GM18517 (cell line): ENCODE measurements around the gene CPSF2.
A peak's percentile ranks its signal among the peaks of the same experiment; 100 is the strongest.

Experiments
- ATAC-seq: cut with Tn5 transposase; IDR thresholded peaks from one replicate; pipeline ENCODE4 v1.9.1; 2021; ENCODE audit warnings: mild to moderate bottlenecking, moderate library complexity; ENCODE audit not compliant: unreplicated experiment

The CPSF2 gene

DNA sequence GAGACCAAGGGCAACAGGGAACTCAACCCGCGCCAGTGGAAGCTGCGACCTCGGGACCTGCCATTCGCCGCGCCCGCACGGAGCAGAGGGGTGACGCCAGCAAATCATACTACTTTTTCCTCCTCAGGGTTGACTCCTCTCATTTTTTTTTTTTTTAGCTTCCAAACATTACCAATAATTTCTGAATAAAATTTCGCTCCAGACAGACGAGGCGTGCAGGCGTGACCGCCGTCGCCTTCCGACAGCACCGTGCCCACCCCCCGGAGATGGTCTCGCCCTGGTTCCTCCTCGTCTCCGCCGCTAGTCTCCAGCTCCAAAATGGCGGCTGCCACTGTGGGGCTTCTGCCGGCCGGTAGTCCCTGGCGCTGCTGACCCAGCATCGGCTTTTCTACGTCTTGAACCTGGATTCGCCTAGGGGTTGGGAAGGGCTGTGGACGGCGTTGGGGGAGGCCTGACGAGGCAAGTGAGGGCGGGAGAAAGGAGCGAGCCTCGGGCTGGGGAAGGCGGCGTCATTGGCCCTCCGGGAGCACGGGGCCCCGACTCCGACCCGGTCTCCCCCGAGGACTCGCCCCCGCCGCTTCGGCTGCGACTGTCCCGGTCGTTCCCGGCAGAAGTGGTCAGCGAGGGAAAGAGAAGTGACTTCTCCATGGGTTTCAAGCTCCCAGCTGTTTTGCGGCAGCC, at the start of gene CPSF2, which contains the start of gene NDUFB1:
CPSF2 (plus strand) TSS at position 300 of the 681 bp plus-strand sequence. CDS start 9,016 bp downstream, outside the sequence.
NDUFB1 (minus strand) TSS at position 37 of the 681 bp plus-strand sequence. CDS start 4,069 bp downstream, outside the sequence.
- peak; percentile 84 for ATAC-seq

DNA sequence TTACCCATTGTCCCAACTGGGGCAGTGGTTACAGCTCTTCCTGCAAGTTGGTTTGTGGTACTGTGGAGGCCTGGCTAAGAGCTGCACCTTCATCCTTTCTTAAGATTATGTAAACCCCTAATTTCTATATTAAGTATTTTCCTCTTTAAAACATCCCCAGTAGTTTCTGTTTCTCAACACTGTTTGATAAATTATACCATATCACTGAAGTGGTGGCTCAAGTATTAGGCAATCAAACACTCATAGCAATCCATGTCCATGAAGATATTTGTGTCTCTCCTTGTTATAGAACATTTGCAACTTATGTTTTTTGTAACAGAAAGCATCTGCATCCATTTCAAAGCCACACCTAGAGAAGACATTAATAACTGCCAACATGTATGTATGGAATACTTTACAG, 47.2 kb upstream of the CPSF2 start:
- no peak for ATAC-seq

DNA sequence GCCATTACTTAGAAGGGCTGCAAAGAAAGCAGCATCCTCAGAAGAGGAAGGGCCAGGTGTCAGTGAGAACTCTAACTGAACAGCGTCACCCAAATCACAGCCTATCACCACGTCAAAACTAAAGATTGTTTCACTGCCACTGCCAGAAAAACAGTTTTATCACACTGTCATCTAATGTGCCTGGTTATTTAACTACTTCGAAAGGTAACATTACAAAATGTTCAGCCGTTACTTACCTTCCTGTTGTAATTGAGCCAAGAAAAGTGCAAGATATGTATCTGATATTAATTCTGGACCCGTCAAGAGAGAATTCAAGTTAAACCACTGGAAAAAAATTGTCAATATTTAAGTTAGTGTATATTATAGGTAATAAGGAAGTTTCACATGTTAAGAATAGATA, 33.3 kb upstream of the CPSF2 start:
- ATAC-seq: no peak

DNA sequence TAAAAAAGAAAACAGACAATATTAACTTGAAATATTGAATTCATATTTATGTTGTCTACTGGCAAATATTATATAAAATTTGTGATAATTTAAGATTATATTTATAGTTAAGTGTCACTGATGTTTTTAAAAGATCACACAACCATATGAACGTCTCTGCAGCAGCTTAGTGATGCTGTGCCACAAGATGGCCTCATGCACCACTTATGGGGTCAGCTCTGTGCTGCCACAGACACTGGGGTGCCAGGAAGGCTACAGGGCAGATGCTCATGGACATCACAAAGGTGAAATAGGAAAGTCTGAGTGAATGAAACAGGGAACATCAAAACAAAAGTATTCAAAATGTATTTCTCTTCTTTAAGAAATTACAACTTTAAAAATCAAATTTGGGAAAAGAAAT, 28.4 kb upstream of the CPSF2 start:
- no peak for ATAC-seq

DNA sequence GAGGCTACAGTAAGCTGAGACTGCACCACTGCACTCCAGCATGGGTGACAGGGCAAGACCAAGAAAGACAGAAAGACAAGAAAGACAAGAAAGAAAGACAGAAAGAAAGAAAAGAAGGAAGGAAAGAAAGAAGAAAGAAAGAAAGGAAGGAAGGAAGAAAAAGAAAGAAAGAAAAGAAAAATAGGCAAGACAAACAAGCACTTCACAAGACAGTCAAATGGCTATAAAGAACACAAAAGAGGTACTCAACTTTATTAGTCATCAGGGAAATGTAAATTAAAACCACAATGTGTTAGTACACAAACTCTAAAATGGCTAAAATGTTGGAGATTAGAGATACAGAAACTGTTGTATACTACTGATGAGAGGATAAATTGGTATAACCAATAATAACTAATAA, 22.0 kb upstream of the CPSF2 start:
- no peak for ATAC-seq

DNA sequence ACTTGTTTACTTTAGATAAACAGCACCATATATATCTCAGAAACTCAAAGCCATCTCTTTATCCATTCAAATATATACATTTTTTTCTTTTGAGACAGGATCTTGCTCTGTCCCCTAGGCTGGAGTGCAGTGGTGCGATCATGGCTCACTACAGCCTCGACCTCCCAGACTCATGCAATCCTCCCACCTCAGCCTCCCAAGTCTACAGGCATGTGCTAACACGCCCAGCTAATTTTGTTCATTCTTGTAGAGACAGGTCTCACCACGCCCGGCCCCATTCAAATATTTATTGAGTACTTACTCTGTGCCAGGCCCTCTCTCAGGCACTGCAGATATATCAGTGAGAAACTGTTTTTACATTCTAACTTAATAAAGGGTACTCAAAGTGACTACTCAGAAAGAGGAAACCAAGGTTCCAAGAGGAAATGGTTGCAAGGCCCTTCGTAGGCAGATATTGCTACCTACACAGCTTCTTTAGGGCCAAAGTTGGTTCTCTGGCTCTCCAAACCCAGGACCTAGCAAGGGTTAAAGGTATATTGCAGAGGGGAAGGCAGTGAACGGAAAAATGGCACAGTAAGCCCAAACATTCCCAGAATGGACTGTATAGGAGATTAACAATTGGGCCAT, 18.3 kb upstream of the CPSF2 start:
- ATAC-seq: no peak

DNA sequence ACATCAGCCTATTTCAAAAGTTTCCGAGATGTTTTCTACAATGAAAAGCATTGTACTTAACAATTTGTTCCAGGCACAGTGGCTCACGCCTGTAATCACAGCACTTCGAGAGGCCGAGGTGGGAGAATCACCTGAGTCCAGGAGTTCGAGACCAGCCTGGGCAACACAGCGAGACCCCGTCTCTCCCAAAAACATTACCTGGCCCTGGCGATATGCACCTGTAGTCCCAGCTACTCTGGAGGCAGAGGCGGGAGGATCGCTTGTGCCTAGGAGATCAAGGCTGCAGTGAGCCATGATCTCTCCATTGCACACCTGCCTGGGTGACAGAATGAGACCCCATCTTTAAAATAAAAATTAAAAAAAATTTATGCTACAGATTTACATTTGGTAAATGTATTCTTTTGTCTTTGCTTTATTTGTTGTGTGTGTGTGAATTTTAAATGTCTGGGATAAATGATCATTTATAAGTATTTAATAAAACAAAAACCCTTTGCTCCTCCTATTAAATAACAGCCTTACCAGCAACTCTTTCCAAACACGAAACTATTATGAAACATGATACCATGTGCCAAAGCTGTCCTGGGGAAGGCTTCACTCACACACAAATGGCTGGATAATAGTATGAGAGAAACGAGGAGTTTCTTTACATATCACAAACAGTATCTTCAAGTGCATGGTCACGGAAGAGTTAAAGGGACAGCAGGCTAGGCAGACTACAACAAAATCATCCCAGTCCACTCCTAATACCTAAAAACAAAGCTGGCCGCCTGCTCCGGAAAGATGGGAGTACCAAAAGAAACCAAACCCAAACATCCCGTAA, 16.5 kb upstream of the CPSF2 start:
- no peak for ATAC-seq

DNA sequence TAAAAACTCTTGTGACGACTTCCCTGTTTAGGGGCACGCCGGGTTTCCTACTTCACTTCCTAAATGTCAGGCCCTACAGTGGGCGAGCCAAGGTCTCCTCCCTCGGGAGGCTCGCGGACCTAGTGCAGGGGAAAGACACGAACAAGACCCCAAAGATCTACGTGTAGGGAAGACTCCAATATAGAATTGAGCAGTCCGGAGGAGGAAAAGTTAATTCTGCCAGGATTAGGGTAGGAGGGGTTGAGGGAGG, 16.0 kb upstream of the CPSF2 start:
- ATAC-seq: peak; percentile 8

DNA sequence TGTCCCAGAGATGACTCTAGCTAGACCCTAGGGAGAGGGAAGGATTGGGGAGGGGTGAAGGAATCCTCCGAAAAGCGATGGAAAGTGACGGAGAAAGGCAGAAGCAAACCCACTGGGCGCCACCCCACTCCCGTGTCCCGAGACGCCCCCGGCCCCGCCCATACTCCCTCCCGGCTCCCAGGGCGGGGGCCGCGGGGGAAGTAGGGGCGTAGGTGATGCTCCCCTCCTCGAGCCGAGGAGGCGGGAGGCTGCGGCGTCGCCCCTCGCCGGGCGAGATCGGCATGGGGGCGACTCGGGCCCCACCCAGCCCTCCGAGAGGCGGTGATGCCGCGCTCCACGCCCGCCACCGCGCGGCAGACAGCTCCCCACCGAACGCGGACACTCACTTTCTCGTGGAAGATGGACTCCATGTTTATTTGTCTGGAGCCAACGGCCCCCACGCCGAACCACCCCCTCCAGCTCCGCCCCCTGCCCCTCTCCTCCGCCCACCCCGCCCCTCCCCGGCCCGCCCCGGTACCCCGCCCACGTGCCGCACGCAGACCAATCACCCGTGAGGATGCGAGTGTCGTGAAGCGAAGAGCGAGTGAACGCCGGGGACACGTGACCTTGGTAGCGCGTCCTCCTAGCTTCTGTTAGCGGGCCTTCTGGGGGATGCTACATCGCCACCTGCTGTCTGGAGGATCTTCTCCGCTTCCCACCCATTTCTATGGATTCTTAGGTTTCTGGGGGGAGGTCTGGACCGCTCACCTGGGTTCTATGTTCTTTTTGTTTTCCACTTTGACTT, 15.4 kb upstream of the CPSF2 start, which contains the start of gene ATXN3:
ATXN3 (minus strand) TSS at position 440 of the 784 bp plus-strand sequence; CDS start at position 410, 30 bp downstream.
- peak; percentile 74 for ATAC-seq

DNA sequence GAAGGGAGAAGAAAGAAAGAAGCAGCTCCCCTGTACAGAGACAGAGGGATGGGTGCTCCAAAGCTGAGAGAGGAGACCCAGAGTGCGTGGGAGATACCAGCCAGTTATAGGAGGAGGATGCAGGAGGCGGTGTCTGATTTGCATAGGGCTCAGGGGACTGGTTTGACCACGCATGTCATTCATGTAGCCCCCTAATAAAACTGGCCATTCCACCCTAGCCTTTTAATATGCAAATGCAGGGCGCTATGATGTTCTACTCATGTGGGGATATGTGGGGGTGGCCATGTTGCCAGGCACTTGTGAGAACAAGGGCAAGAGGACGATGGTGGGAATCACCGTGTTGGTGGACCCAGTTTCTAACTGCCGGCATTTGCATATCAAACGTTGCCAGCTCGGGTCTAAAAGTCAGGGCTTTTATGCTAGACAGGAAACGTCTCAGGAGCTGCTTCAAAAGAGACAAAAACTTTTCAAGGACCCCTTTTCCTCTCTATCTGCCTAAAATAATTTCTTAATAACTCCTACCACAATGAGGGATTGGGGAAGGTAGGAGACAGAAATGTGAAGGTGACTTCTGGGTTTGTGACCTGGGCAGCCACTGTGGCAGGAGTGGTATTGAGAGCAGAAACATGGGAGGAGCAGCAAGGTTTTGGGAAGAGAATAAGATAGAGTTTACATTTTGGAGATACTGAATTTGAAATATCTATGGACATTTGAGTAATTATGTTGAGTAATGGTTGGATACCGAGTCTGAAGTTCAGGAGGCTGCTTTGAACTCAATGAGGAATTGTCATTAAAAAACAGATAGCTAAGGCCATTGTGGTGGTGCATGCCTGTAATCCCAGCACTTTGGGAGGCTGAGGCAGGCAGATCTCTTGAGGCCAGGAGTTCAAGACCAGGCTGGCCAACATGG, 13.2 kb upstream of the CPSF2 start:
- no peak for ATAC-seq

DNA sequence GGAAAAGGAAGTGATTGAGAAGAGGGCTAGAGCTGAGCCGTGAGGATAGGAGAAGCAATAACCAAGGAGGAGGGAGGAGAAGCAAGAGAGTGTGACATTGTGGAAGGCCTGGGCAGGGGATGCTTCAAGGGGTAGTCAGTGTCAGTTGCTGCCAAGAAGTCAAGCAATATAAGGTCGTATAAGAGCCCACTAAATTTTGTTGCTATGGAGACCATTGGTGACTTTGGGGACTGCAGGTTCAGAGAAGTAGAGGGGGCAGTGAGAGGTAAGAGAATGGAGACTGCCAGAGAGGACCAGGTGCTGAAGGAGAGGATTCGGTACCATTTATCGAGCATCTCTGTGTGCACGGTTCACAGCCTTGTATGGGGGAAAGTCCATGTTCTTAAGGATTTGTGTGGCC, 12.3 kb upstream of the CPSF2 start:
- ATAC-seq: no peak

DNA sequence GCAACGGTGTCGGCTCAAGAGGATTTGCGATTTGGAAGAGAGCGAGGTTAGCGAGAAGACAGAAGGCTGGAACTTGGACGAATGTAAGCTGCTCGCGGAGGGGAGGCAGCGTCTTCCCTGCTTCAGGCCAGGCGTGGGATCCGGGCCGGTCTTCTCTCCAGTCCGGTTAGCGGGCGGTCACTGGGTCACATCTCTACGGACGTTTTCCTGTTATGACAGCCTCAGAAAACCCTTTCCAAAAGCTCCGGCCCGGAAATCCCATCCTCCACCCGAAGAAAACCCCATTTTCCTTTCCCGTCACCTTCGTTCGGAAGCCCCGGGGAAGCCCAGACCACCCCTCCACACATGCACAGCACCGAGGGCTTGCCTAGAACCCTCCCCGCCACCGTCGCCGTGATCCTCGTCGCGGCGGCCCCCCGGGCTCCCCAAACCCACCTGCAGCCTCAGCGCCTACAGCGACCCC, 531 bp upstream of the CPSF2 start:
- ATAC-seq: peak; percentile 19

DNA sequence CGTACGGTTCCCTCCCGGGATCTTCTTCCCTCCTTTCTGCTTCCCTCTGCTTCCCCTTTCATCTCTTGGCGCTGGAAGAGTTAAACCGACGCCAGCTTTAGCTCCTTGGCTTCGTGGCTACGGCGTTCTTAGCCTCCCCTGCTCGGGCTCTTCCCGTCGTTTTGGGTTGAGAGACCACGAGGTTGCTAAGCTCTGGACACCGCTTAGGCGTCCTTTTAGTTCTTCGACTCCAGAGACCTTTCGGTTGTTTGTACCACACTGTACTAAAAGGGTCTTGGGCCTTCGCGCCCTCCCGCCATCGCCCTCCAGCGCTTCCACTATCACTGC, 545 bp downstream of the CPSF2 start:
- no peak for ATAC-seq

DNA sequence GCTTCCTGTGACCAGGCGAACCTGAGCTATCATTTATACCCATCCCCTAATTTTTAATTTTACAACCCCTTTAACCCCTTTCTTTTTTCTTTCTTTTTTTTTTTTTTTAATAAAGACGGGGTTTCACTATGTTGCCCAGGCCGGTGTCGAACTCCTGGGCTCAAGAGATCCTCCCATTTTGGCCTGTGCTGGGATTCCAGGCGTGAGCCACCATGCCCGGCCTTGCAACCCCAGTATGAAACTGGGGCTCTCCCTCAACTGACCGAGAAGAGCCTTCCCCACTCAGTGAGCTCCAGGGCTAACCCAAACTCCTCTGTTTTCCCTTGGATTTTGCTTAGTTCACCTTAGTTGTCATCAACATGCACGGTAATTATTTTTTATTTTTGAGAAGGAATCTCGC, 992 bp downstream of the CPSF2 start:
- no peak for ATAC-seq

DNA sequence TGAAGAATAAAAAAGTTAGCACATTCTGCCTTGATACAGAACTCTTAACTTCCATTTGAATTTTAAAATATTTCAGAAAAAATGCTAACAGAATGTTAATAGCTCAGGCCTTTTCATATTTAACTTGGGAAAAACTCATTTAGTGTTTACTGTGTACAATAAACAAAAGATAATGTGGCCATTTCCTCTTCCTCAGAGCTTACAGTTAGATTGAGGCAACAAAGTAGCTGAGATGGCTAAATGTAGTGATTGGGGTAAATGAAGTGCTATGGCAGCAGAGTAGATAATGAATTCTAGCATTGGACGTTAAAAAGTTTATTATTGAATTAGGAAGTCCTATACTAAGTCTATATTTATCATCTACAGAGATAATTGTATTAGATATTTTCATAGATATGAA, 12.7 kb downstream of the CPSF2 start:
- ATAC-seq: no peak

DNA sequence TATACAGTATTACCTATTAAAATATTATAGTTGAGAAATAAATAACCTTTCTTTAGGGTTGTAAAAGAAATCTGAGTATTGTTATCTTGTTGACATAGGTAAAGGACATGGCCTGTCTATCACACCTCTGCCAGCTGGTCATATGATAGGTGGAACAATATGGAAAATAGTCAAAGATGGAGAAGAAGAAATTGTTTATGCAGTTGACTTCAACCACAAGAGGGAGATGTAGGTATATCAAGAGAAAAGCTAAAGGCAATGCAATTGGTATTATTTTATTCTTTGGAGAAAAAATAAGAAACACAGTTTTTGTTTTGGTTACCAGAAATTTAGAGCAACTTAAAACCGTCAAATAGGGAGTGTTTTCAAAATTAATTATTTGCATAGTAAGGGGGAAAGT, 13.5 kb downstream of the CPSF2 start:
- ATAC-seq: no peak

DNA sequence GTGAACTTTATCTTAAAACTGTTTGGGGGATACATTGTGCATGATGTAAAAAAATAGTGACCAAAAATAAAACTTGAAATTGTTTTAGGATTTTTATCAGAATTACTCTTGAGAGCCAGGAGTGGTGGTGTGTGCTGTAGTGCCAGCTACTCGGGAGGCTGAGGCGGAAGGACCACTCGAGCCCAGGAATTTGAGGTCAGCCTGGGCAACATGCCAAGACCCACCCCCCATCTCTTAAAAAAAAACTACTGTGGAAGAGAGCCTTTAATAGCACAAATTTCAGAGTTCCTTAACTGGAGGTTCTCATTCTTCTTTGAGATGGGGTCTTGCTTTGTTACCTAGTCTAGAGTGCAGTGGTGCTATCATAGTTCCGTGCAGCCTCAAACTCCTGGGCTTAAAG, 21.5 kb downstream of the CPSF2 start:
- no peak for ATAC-seq

DNA sequence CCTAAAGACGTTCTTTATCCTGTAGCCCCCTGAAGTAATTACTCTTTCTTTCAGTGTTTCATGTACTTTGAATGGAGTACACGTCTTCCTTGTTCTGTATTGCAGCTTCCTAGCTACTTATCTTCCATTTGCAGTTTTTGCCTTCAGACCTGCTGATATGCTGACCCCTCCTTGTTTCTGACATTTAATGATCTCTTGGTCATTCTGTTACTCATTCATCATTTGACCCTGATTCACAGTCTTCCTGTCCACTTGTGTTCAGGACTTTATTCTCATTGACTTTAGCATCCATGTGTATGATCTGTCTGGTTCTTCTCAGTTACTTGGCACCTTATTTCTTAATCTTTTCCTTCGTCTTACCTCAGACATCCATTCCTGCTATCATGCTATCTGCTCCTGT, 22.2 kb downstream of the CPSF2 start:
- ATAC-seq: no peak

DNA sequence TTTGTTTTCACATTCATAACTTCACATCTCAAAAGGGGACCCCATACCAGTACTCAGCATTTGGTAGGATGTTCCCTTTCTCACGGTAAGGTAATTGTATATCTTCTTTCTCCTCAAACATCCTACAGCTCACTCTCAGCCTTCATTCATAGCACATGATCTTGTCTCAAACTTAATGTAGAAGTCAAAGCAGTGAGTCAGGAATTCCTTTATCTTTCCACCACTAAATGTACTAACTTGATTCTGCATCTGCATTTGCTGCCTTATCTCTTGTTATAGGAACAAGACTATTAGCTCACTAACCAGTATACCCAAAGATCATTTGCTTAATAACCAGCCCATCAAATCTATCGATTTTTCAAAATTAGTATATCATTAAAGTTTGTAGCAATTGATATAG, 22.9 kb downstream of the CPSF2 start:
- no peak for ATAC-seq

DNA sequence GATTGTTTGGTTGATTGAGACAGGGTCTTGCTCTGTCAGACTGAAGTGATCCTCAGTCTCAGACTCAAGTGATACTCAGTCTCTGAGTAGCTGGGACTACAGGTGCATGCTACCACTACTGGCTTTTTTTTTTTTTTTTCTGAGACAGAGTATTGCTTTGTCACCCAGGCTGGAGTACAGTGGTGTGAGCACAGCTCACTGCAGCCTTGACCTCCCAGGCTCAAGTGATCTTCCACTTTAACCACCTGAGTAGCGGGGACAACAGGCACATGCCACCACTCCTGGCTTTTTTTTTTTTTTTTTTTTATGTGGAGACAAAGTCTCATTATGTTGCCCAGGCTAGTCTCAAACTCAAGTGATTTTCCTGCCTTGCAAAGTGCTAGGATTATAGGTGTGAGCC, 31.8 kb downstream of the CPSF2 start:
- ATAC-seq: no peak
